Measurements from ENCODE around the gene LBH. TPM values are rescaled to one million over a fixed set of nuclear protein-coding genes. Genes with fewer than 3 reads are reported as not detected.

LBH gene
- total RNA-seq, 1 experiment from 2014 or later, result 1.2 TPM

DNA sequence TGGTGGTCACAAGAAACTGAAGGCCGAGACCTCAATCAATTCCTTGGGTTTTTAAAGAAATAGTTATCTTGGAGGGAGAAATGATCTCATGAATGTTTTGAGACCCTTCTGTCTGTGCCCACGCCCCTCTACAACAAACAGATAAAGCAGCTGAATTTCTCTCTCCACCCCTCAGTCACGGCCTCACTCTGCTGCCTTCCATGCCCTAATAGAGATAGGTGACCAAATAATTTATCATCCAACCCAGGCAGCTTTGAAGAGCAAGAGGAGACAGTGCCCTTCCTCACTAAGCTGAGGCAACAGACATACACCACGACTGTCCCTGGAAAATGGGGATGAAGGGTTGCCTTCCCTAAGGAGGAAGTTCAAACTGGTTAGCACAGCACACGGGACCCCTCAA is 71.2 kb downstream of the LBH start:
- Histone ChIP-seq H3K27ac (ENCODE audit: low read depth, low read length) (no peak overlapping the region), H3K79me2 (ENCODE audit: insufficient read depth, low read length) (no peaks in the 10 kb centered on the region), H4K20me1 (ENCODE audit: insufficient read depth) (no peaks in the 10 kb centered on the region), H3K9me3 (ENCODE audit: control insufficient read depth in 1 of 2, insufficient read depth in 1 of 2, low read depth in 1 of 2, low read length in 2 of 2) (no peaks in the 10 kb centered on the region), H3K27me3 (ENCODE audit: insufficient read depth, low read length) (no peaks in the 10 kb centered on the region), H3K9ac (ENCODE audit: low read length) (no peak overlapping the region), H3K9me2 (ENCODE audit: insufficient read depth) (no peaks in the 10 kb centered on the region), H3K36me3 (ENCODE audit: control insufficient read depth in 1 of 2, insufficient read depth in 2 of 2, low read length in 2 of 2) (no peaks in the 10 kb centered on the region), H3K4me1 (ENCODE audit: control insufficient read depth in 1 of 2, insufficient read depth in 2 of 2, low read length in 2 of 2) (no peaks in the 10 kb centered on the region), H2AFZ (ENCODE audit: low read depth, low read length, poor library complexity, severe bottlenecking) (no peak overlapping the region), H3K4me2 (ENCODE audit: low read length) (no peak overlapping the region), H3K4me3 (replicated peaks in 1 of 2; ENCODE audit: low read depth in 1 of 2, low read length in 2 of 2) (no peak overlapping the region)
- ChIA-PET POLR2A (no interaction called here), CTCF (no interaction called here), RAD21 (ENCODE audit: low non-redundant PET in 1 of 2, low total read pairs in 2 of 2, uncharacterized antibody in 2 of 2, unreplicated experiment in 2 of 2) (no interaction called here)
- intact Hi-C loops (cut with micrococcal nuclease), result no loop called here
- TF ChIP-seq, protein P1, sequence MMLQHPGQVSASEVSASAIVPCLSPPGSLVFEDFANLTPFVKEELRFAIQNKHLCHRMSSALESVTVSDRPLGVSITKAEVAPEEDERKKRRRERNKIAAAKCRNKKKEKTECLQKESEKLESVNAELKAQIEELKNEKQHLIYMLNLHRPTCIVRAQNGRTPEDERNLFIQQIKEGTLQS (IDR thresholded peaks at IDR 0.05), result no peak
- no peak for TF ChIP-seq EZH2 (IDR thresholded peaks at IDR 0.05)
- TF ChIP-seq, protein P2, sequence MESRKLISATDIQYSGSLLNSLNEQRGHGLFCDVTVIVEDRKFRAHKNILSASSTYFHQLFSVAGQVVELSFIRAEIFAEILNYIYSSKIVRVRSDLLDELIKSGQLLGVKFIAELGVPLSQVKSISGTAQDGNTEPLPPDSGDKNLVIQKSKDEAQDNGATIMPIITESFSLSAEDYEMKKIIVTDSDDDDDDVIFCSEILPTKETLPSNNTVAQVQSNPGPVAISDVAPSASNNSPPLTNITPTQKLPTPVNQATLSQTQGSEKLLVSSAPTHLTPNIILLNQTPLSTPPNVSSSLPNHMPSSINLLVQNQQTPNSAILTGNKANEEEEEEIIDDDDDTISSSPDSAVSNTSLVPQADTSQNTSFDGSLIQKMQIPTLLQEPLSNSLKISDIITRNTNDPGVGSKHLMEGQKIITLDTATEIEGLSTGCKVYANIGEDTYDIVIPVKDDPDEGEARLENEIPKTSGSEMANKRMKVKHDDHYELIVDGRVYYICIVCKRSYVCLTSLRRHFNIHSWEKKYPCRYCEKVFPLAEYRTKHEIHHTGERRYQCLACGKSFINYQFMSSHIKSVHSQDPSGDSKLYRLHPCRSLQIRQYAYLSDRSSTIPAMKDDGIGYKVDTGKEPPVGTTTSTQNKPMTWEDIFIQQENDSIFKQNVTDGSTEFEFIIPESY (IDR thresholded peaks at IDR 0.05; ENCODE audit: extremely low read depth, insufficient replicate concordance, low read length), result no peak
- no peak for TF ChIP-seq RAD21 (IDR thresholded peaks at IDR 0.05; ENCODE audit: low read depth)
- TF ChIP-seq ELF1 (IDR thresholded peaks at IDR 0.05; ENCODE audit: borderline replicate concordance, low read depth), result no peak
- no peak for TF ChIP-seq POLR2AphosphoS5 (IDR thresholded peaks at IDR 0.05; ENCODE audit: low read depth, low read length)
- no peak for TF ChIP-seq CEBPB (IDR thresholded peaks at IDR 0.05; ENCODE audit: low read depth)
- no peak for TF ChIP-seq SP1 (IDR thresholded peaks at IDR 0.05; ENCODE audit: low read depth)
- TF ChIP-seq, protein P3, sequence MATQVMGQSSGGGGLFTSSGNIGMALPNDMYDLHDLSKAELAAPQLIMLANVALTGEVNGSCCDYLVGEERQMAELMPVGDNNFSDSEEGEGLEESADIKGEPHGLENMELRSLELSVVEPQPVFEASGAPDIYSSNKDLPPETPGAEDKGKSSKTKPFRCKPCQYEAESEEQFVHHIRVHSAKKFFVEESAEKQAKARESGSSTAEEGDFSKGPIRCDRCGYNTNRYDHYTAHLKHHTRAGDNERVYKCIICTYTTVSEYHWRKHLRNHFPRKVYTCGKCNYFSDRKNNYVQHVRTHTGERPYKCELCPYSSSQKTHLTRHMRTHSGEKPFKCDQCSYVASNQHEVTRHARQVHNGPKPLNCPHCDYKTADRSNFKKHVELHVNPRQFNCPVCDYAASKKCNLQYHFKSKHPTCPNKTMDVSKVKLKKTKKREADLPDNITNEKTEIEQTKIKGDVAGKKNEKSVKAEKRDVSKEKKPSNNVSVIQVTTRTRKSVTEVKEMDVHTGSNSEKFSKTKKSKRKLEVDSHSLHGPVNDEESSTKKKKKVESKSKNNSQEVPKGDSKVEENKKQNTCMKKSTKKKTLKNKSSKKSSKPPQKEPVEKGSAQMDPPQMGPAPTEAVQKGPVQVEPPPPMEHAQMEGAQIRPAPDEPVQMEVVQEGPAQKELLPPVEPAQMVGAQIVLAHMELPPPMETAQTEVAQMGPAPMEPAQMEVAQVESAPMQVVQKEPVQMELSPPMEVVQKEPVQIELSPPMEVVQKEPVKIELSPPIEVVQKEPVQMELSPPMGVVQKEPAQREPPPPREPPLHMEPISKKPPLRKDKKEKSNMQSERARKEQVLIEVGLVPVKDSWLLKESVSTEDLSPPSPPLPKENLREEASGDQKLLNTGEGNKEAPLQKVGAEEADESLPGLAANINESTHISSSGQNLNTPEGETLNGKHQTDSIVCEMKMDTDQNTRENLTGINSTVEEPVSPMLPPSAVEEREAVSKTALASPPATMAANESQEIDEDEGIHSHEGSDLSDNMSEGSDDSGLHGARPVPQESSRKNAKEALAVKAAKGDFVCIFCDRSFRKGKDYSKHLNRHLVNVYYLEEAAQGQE (IDR thresholded peaks at IDR 0.05; ENCODE audit: low read depth), result no peak
- no peak for TF ChIP-seq SIN3A (IDR thresholded peaks at IDR 0.05; ENCODE audit: low read depth)
- no peak for TF ChIP-seq JUND (IDR thresholded peaks at IDR 0.05)
- TF ChIP-seq, protein P4, sequence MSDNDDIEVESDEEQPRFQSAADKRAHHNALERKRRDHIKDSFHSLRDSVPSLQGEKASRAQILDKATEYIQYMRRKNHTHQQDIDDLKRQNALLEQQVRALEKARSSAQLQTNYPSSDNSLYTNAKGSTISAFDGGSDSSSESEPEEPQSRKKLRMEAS (IDR thresholded peaks at IDR 0.05), result no peak
- ATAC-seq (no peak), DNase-seq (ENCODE audit: low read depth, low spot score) (no peak)
- BruUV-seq (replicated peaks), result no TSS peak
